MM.1S (cell line): Measurements from ENCODE around the gene LCT.

Source experiments
- DNase-seq: peaks from one replicate; pipeline ENCODE4 v3.0.0-alpha.2; 2015
- H2AFZ ChIP-seq: fragments of 300-600 bp; sonication (generic); 2 replicates; pipeline ENCODE4 v1.6.0; 2016; ENCODE audit warnings: antibody characterized with exemption, low read length
- H3F3A ChIP-seq: fragments of 300-600 bp; sonication (generic); 2 replicates; pipeline ENCODE4 v1.6.1; 2016; ENCODE audit warnings: mild to moderate bottlenecking, antibody characterized with exemption, low read length, moderate library complexity, mixed read lengths; ENCODE audit not compliant: insufficient read depth
- H3K27ac ChIP-seq: fragments of 300-600 bp; sonication (generic); 2 replicates; pipeline ENCODE4 v1.5.1; 2016; ENCODE audit warnings: mild to moderate bottlenecking, low read length
- H3K27me3 ChIP-seq: fragments of 300-600 bp; sonication (generic); replicated peaks from 2 replicates; pipeline ENCODE4 v1.6.0; 2016; ENCODE audit warnings: low read length; ENCODE audit not compliant: insufficient read depth
- H3K36me3 ChIP-seq: fragments of 300-600 bp; sonication (generic); replicated peaks from 2 replicates; pipeline ENCODE4 v1.6.1; 2016; ENCODE audit warnings: mild to moderate bottlenecking, low read length, mixed read lengths; ENCODE audit not compliant: insufficient read depth
- H3K4me1 ChIP-seq: fragments of 300-600 bp; sonication (generic); 2 replicates; pipeline ENCODE4 v1.6.1; 2016; ENCODE audit warnings: low read length, mixed read lengths
- H3K4me2 ChIP-seq: fragments of 300-600 bp; sonication (generic); 2 replicates; pipeline ENCODE4 v1.6.0; 2016; ENCODE audit warnings: low read depth, low read length
- H3K4me3 ChIP-seq: fragments of 300-600 bp; sonication (generic); 2 replicates; pipeline ENCODE4 v1.5.1; 2016; ENCODE audit warnings: low read length, mixed read lengths
- H3K79me2 ChIP-seq: fragments of 300-600 bp; sonication (generic); 2 replicates; pipeline ENCODE4 v1.6.1; 2016; ENCODE audit warnings: mixed run types, low read length, mixed read lengths
- H3K9ac ChIP-seq: fragments of 300-600 bp; sonication (generic); 2 replicates; pipeline ENCODE4 v1.6.1; 2016; ENCODE audit warnings: low read length, mixed read lengths
- H3K9me2 ChIP-seq: fragments of 300-600 bp; sonication (generic); replicated peaks from 2 replicates; pipeline ENCODE4 v1.6.1; 2016; ENCODE audit warnings: mild to moderate bottlenecking, low read length, mixed read lengths; ENCODE audit not compliant: insufficient read depth
- H3K9me3 ChIP-seq: fragments of 300-600 bp; sonication (generic); replicated peaks from 2 replicates; pipeline ENCODE4 v1.6.1; 2016; ENCODE audit warnings: mild to moderate bottlenecking, low read length, mixed read lengths; ENCODE audit not compliant: insufficient read depth
- H4K20me1 ChIP-seq: fragments of 300-600 bp; sonication (generic); 2 replicates; pipeline ENCODE4 v1.6.1; 2016; ENCODE audit warnings: mild to moderate bottlenecking, low read length, moderate library complexity, mixed read lengths; ENCODE audit not compliant: insufficient read depth
- EZH2 ChIP-seq: fragments of 300-600 bp; sonication (generic); optimal IDR thresholded peaks from 2 replicates; pipeline ENCODE3; 2017; ENCODE audit warnings: low read depth, mild to moderate bottlenecking, antibody characterized with exemption, low read length, mixed read lengths
- EZH2phosphoT487 ChIP-seq: fragments of 300-600 bp; sonication (generic); IDR thresholded peaks from 2 replicates; pipeline ENCODE4 v1.6.1; 2018; ENCODE audit warnings: antibody characterized with exemption, low read length
- TF ChIP-seq, protein P1 (sequence below): fragments of 300-600 bp; sonication (generic); IDR thresholded peaks from 2 replicates; pipeline ENCODE4 v1.5.1; 2016; ENCODE audit warnings: antibody characterized with exemption, low read length, mixed read lengths

The LCT gene

DNA sequence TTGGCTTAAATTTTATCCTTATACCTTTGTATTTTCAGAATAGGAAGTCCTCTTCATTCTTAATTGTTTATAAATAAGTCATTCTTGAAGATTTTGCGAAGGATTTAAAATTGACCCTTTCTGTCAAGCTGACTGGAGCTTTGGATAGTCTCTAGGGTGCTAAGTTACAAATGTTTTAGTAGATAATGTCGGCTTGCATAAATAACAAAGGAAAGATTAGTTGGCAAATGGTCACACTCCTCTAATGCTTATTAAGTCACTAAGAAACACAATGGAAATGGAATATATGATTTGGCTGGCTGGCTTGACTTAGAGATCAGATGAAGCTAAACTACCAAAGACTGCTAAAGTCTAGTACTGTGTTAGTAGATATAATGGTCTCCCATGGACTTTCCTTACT is 54.8 kb downstream of the LCT start:
- Histone ChIP-seq H3K79me2 (no peaks in the 10 kb centered on the region), H3K4me2 (no peak overlapping the region), H3F3A (peaks cover 3% of the 10 kb centered on the region; the same call in 1 of the 2 replicates), H3K27me3 (no peaks in the 10 kb centered on the region), H3K9me3 (no peaks in the 10 kb centered on the region), H3K27ac (no peak overlapping the region), H3K4me1 (no peaks in the 10 kb centered on the region), H2AFZ (no peak overlapping the region), H3K9me2 (no peaks in the 10 kb centered on the region), H4K20me1 (no peaks in the 10 kb centered on the region), H3K4me3 (no peak overlapping the region), H3K9ac (no peak overlapping the region), H3K36me3 (peaks cover 43% of the 10 kb centered on the region)
- no peak for DNase-seq
- TF ChIP-seq, protein P1, sequence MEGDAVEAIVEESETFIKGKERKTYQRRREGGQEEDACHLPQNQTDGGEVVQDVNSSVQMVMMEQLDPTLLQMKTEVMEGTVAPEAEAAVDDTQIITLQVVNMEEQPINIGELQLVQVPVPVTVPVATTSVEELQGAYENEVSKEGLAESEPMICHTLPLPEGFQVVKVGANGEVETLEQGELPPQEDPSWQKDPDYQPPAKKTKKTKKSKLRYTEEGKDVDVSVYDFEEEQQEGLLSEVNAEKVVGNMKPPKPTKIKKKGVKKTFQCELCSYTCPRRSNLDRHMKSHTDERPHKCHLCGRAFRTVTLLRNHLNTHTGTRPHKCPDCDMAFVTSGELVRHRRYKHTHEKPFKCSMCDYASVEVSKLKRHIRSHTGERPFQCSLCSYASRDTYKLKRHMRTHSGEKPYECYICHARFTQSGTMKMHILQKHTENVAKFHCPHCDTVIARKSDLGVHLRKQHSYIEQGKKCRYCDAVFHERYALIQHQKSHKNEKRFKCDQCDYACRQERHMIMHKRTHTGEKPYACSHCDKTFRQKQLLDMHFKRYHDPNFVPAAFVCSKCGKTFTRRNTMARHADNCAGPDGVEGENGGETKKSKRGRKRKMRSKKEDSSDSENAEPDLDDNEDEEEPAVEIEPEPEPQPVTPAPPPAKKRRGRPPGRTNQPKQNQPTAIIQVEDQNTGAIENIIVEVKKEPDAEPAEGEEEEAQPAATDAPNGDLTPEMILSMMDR = no peak
- no peak for TF ChIP-seq EZH2phosphoT487

DNA sequence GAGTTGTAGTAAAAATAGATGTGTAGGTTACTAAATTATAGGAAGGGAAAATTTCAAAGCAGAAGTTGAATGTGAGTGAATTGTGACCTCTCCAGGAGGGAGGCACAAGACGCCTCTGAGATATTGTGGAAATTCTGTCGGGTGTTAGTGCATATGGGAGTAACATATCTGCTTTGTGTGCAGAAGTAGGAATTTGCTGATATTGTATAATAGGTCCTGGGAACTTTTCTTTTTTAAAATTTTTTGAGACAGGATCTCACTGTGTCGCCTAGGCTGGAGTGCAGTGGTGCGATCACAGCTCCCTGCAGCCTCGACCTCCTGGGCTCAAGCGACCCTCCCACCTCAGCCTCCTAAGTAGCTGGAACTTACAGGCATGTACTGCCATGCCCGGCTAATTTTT is 60.6 kb downstream of the LCT start:
- Histone ChIP-seq H3K4me3 (no peak overlapping the region), H3K4me1 (no peaks in the 10 kb centered on the region), H3K9me2 (no peaks in the 10 kb centered on the region), H3K9me3 (no peaks in the 10 kb centered on the region), H4K20me1 (no peaks in the 10 kb centered on the region), H3F3A (peaks cover 3% of the 10 kb centered on the region; the same call in 1 of the 2 replicates), H3K79me2 (no peaks in the 10 kb centered on the region; the same call in 1 of the 2 replicates), H3K27me3 (no peaks in the 10 kb centered on the region), H3K4me2 (no peak overlapping the region), H3K9ac (no peak overlapping the region), H2AFZ (no peak overlapping the region), H3K36me3 (peaks cover 35% of the 10 kb centered on the region), H3K27ac (no peak overlapping the region)
- no peak for TF ChIP-seq EZH2phosphoT487
- TF ChIP-seq EZH2 = no peak
- TF ChIP-seq, protein P1 = no peak
- DNase-seq = no peak

DNA sequence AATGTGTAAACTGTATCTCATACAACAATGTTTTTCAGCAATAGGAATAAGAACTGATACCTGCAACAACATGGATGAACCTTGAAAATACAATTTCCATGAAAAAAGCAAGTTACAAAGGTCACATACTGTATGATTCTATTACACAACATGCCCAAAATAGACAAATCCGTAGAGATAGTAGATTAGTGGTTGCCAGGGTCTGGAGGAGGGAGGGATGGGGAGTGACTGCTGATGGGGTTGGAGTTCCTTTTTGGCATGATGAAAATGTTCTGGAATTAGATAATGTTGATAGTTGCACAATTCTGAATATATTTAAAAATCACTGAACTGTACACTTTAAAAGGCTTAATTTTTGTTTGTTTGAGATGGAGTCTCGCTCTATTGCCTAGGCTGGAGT is 61.6 kb downstream of the LCT start:
- H3K36me3 ChIP-seq = peaks cover 35% of the 10 kb centered on the region

GRCh38 chr2:135773917-135774316 is 63.1 kb downstream of the LCT start:
- Histone ChIP-seq H2AFZ (no peak overlapping the region), H3K79me2 (peaks cover 3% of the 10 kb centered on the region), H3K9ac (no peak overlapping the region), H3K9me2 (no peaks in the 10 kb centered on the region), H3K36me3 (peaks cover 29% of the 10 kb centered on the region), H3K27me3 (no peaks in the 10 kb centered on the region), H4K20me1 (no peaks in the 10 kb centered on the region), H3K9me3 (no peaks in the 10 kb centered on the region), H3K27ac (no peak overlapping the region), H3F3A (no peaks in the 10 kb centered on the region), H3K4me3 (no peak overlapping the region), H3K4me1 (no peaks in the 10 kb centered on the region), H3K4me2 (no peak overlapping the region)
- TF ChIP-seq, protein P1 = no peak
- TF ChIP-seq EZH2phosphoT487 = no peak
- no peak for TF ChIP-seq EZH2
- no peak for DNase-seq

More for the DNA sequence above, 61.6 kb downstream of the LCT start:
- H3K9me2 ChIP-seq = no peaks in the 10 kb centered on the region
- H3F3A ChIP-seq = peaks cover 3% of the 10 kb centered on the region; the same call in 1 of the 2 replicates
- no peaks in the 10 kb centered on the region for H3K27me3 ChIP-seq
- H3K4me3 ChIP-seq = no peak overlapping the region
- no peak for TF ChIP-seq EZH2
- no peaks in the 10 kb centered on the region for H4K20me1 ChIP-seq
- H3K9me3 ChIP-seq = no peaks in the 10 kb centered on the region
- no peak overlapping the region for H3K9ac ChIP-seq
- no peak overlapping the region for H3K27ac ChIP-seq
- H2AFZ ChIP-seq = no peak overlapping the region
- no peaks in the 10 kb centered on the region for H3K4me1 ChIP-seq
- DNase-seq = no peak
- no peaks in the 10 kb centered on the region; the same call in 1 of the 2 replicates for H3K79me2 ChIP-seq
- H3K4me2 ChIP-seq = no peak overlapping the region
